Stimulated activated CD8-positive, alpha-beta memory T cell treated with anti-CD3 and anti-CD28 coated beads, Interleukin-7, amount 100 ng/mL, for 1 hour (primary cell): ENCODE results near the gene UCKL1.
"Not testable (repeated sequence)": the region's sequence is repeated elsewhere in the genome, so short reads cannot be mapped to it uniquely, and the experiment has no call there.

Source experiments
- DNase-seq, 2 donors: peaks; one replicate each; pipeline ENCODE4 v3.0.0-alpha.2; 2020; ENCODE audit warnings: low read depth in 2 of 2

The UCKL1 gene

DNA sequence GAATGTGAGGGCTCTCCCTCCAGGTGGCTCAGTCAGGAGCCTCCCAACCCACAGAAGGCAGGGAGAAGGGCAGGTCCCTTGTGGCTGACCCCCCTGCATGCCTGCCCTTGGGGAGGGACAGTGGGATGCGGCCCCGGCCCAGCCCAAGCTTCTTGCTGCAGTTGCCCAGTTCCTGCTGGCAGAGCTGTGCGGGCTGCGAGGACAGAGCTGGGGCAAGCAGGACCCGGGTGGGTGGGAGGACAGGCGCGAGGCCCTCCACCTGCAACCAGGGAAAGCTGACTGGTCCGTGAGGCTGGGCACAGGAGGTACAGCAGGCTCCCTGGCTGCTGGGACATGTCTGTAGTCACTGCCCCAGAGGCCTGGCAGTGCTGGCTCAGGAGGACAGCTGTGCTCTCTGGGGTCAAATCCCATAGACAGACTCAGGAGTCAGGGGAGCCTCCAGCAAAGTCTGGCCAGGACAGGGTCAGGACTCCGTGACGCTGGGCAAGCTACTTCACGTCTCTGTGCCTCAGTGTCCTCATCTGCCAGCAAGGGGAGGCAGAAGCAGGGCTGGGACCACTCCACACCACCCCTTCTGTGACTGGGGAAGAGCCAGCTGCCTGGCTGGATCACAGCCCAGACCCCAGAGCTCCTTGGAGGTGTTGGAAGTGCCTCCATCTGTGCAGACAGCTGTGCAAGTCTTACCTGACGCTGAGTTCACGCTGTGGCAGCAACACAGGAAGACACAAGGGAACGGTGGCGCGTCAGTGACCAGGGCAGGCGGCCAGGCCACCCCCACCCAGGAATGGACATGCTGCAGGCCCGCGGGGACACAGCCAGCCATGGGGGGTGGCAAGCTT is 13.0 kb downstream of the UCKL1 start:
- no peak for DNase-seq

DNA sequence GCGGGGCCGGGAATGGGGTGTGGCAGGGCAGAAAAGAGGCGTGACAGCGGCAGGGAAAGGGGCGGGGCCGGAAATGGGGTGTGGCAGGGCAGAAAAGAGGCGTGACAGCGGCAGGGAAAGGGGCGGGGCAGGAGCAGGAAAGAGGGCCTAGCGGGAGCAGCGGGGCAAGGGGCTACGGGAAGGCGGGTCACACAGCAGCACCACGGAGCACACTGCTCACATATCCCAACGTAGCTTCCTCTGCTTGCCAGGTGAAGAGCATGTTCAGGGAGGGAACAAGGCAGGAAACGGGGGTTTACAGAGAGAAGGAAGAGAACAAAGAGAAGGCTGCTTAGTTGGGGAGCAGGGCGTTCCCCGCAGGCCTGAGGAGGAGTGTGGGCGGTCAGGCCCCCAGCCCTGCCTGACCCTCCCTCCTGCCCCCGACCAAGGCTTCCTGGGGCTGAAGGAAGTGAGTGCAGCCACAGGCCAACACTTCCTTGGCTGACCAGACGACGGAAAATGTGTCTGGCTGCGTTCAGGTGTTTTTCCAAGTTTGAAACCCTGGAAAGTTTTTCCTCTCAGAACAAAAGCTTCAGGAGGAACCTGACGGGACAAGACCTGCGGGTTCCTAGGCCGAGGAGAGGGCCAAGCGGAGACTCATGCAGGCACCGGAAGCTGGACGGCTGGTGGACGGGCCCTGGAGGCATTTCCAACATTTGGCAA is 13.8 kb downstream of the UCKL1 start:
- DNase-seq = no peak

DNA sequence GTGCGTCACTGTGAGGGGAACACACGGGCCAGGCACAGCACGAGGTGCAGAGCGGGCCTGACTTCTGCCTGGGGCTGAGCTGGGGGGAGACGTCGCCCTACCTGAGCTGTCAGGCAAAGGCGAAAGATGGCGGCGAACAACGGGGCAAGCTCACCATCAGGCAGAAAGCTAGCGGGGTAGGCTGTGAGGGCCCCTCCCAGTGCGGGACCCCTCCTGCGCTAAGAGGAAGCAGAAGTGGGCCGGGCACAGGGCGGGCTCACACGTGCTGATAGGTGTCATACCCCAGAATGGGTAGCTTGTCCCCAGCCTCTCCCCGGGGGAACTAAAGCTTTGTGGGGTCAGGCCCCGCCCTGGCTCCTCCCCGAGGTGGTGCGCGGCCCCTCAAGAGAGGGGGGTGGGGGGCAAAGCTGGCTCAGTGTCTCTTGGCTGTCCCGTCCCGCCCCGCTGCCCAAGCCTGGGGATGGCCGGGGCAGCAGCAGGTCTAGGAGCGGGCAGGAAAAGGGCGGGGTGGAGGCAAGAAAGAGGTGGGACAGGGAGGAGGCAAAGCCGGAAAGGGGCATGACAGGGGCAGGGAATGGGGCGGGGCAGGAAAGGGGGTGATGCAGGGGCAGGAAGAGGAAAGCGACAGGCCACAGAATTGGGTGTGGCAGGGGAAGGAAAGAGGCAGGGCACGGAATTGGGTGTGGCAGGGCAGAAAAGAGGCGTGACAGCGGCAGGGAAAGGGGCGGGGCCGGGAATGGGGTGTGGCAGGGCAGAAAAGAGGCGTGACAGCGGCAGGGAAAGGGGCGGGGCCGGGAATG is 14.7 kb downstream of the UCKL1 start:
- peak; percentile 48 to 49 for DNase-seq

DNA sequence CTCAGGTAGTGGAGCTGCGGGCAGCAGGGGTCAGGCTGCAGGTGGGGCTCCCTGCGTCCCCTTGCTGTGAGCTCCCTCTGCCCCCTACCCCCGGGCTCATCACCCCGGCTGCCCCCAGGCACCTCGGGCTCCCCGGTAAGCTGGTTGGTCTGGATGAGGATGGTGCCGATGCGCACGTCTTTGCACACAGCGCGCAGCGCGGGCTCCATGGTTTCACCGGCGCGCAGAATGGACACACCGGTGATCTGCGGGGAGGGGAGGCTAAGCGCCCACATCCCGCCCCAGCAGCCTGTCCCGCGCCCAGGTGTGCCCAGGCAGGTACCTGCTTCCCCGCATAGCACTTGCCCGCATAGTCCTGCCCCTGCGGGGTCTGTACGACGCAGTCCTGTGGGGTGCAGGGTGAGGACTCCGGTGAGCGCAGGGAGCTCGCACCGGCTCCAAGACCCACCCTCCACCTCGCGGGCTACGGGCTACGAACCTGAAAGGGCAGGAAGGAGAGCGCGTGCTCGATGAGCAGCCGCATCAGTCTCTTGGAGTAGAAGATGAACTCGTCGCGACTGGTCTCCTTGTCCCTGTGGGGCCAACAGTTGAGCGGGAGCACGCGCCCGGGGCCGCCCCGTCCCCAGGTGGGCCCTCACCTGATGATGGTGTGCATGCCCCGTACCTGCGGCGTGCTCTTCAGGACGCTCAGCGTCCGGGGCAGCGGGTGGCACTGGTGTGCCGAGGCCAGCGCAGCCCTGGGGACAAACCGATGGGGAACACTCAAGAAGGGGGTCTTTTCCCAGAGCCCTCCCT is 15.5 kb downstream of the UCKL1 start:
- no peak for DNase-seq

DNA sequence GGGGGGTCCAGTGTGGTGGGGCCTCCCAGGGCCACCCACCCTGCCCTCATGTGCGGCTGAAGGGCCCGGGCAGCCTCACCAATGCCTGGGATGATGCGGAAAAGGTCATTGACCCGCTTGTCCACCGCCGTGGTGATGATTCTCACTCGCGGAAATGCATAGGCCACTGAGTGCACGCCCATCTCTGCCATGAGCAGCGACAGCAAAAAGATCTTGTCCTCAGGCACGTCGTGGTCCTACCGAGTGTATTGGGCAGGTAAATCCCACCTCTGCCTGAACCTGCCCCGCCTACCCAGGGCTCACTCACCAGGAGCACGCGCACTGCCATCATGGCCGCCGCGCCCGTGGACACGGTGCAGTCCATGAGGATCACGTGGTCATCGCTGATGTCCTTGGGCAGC is 16.1 kb downstream of the UCKL1 start:
- no peak for DNase-seq

DNA sequence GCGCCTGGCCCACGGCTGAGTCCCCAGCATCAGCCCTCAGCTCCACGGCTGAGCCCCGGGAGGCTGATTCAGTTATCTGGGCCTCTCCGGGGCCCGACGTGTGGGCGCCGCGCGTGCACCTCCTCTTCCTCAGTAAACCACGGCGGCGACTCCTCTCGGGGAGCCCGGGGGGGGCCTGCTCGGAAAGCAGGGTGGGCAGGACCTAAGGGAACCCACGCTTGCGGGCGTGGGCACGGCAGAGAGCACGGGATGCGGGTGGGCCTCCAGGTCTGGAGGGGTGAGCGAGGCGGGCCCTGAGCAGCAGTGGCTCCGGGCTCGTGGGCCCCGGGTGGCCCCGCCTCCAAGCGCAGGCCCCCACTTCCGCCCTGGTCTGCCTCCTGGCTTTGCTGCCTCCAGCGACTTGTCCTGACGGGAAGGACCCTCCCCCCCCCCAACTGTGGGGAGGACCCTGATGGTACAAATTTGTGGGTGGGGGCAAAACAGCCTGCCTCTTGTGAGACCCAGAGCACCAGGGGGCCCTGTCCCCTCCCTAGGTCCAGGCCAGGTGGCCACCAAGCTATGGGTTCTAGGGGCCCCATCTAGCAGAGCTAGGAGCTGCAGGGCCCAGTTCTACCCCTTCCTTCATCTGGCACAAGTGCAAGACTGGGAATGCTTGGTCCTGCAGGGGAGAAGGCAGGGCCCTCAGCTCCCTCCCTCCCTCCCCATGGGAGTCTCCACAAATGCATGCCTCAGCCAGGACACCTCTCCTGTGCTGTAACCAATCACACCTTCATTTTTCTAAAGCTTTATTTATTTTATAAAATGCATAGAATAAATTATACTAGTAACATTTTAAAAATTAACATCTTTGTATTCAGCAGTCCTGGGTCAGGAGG is 16.9 kb downstream of the UCKL1 start:
- DNase-seq = no peak

DNA sequence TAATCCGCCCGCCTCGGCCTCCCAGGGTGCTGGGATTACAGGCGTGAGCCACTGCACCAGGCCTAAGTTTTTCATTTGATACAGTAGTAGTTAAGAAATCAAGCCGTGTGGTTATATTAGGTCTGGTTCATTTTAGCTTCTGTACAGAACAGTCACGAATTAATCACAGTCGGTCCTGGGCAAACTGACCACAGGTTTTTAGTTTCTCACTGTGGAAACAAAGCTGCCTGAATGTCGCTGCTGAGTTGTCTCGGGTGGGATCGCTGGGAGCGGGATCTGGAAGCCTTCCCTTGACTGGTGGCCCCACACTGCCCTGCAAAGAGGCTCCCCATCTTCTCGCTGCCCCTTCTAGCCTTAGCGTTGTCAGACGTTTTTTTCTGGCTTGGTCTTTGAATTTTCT is 18.6 kb downstream of the UCKL1 start:
- no peak for DNase-seq

DNA sequence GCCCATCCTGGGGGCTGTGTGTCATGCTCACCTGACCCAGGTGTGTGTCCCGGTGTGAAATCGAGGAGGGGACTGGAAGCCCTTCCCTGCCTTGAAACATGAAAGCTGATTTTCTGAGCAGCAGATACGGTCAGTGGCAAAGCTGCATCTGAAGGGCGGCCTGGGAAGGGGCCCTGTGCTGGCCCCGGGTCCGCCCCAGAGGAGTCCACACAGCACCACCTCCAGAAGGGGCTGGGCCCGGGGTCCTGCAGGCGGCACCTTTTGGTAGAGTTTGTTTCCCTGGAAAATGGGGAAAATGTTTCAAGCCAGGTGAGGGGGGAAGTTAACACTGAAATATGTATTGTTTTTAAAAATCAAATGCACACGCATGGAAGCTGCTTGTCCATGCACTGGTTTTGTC is 20.8 kb downstream of the UCKL1 start:
- no peak for DNase-seq

DNA sequence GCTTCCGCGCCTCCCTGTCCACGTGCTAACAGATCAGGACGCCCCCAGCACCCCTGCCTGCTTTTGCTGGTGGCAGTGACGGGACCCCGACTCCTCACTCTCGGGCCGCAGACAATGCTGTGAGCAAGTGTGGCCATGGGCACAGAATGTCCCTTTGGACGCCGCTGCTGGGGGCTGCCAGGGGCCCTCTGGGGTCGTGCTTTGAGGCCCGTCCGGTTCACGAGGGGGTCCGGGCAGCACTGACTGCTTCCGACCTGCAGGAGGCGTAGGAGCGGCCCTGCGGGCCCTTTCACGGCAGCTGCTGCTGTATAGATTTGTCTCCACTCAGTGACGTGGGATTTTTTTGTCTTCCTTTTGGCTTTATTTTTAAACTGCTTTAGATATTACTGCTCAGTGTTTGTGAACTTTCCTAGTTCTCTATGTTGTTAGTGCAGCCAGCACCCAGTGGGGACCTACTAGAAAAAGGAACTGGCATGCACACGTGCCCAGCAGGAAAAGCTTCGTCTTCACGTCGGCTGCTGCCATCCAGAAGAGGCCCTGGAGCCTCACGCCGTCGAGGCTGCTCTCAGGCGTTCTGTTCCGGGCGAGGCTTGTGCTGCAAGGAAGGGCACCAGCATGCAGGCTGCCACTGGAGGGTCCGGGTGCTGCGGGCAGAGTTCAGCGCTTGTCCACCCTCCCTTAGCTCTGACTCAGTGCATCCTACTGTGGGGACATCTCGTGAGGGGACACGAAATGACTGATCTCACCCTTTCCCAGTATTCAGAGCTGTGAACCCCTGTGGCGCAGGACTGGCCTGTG is 21.7 kb downstream of the UCKL1 start:
- DNase-seq = no peak

DNA sequence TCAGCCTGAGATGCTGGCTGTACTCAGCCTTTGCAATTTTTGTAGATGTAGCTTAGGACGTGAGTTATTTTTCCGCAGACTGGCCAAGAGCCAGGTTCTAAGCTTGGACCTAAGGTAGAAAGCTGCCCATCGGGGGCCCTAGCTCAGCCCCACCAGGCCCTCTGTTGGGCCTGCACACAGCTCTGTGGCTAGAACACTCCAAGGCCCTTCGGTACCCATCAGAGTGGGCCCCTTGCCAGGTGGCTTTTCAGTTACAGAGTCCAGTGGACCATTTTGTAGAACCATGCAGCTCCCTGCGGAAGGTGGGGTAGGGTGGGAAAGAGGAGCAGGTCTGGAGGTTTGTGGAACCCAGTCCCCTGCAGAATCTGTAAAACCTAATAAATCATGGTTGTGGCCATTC is 22.6 kb downstream of the UCKL1 start:
- no peak for DNase-seq

DNA sequence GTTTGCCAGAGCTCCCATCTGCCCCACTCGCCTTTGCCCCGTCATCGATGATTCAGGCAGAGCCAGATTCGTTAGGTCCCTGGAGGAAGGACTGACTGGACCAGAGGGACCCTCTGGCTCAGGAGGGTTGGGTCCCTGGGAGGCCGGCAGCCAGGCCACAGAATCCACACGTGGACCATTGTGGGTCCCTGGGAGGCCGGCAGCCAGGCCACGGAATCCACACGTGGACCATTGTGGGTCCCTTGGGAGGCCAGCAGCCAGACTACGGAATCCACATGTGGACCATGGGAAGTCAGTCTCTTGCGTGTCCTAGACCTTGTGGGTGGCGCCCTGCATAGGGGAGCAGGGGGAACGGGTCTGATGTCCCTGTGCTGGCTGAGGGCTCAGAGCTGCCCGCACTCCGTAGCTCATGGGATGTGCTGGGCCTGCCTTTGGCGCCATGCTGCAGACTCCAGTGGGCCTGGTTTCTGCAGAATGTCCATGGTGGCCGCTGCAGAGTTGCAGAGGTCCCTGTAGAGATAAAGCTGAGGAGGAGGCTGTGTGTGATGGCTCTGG is 23.5 kb downstream of the UCKL1 start:
- DNase-seq = no peak

DNA sequence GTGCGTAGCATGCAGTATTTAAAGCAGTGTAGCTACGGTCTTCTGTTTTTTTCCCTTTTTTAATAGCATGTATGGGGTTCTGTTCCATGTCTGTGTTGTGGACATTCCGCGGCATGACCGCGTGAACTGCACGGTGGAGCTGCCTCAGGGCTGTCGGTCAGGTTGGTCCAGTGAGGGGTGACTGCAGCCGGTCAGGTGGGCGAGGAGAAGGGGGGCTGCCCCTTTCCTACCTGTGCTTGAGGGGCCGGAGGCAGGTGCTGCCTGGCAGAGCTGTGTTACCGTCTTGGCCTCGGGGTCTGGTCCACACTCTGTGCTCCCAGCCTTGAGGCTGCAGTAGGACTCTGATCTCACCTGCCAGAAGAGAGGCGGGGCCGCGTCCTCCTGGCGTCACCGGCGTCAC is 24.5 kb downstream of the UCKL1 start:
- no peak for DNase-seq

DNA sequence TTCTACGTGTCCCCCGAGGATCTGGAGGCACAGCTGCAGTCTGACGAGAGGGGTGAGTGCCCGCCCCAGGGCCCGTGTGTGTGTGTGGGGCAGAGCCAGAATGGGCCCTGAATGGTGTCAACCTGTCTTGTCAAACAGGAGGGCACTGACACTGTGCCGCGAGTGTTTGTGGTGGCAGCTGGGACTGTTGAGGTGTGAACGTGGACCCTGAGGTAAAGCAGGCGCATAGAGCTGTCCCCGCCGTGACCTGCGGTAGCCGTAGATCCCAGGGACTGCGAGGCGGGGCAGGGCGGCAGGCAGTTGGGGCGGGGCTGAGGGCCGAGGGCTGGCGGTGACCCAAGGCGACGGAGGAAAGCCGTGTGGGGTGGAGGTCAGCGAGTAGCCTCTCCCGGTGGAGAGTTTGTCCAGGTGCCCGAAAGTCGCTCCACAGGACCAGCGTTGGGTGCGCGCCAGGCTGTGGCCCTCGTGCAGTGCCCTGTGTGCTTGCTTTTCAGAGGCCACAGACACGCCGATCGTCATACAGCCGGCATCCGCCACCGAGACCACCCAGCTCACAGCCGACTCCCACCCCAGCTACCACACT is 25.2 kb downstream of the UCKL1 start:
- no peak for DNase-seq

DNA sequence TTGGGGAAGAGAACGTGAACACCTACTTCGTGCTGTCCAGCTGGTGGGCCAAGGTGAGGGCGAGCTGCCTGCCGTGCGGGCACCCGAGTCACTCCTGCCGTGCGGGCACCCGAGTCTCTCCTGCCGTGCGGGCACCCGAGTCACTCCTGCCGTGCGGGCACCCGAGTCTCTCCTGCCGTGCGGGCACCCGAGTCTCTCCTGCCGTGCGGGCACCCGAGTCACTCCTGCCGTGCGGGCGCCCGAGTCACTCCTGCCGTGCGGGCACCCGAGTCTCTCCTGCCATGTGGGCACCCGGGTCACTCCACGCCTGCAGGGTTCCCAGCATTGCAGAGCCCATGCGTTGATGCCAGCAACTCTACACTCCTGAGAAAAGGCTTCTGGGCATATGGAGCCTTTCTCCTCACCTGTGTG is 26.7 kb downstream of the UCKL1 start:
- not testable (repeated sequence) for DNase-seq

DNA sequence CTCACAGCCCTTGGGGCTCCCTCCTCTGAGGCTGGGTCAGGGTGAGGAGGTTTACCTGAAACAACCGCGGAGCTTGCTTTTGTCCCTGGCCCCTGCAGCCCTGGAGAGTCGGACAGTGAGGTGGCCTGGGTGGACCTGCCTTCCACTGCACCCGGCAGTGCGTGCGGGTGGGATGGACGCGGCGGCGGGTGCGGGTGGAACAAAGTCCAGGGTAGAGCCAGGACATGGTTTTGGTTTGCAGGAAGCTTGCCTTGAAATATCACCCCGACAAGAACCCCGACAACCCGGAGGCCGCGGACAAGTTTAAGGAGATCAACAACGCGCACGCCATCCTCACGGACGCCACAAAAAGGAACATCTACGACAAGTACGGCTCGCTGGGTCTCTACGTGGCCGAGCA is 27.1 kb downstream of the UCKL1 start:
- DNase-seq = no peak

DNA sequence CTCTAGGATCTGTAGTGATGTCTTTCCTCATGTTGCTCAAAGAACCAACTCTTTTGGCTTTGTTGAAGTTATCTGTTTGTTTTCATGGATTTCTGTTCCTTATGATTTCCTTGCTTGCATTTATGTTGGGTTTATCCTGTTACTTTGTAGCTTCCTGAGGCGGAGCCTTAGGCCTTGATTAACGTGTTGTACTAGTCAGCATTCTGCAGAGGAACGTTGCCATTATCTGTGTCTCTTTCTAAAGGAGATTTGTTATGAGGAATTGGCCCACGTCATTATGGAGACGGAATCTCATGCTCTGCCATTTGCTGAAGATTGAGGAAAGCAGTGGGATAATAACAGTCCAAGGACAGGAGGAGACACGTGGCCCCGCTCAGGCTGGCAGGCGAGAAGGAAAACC is 29.9 kb downstream of the UCKL1 start:
- no peak for DNase-seq

DNA sequence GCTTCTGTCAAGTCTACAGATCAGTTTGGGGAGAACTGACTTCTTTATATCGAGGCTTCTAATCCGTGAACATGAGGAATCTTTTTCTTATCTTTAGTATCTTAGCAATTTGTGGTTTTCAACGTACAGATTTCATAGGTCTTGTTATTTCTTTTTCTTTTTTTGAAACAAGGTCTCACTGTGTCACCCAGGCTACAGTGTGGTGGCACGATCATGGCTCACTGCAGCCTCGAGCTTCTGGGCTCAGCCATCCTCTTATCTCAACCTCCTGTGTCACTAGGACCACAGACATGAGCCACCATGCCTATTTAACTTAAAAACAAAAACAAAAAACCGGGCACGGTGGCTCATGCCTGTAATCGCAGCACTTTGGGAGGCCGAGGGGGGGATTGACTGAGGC is 32.0 kb downstream of the UCKL1 start:
- no peak for DNase-seq

DNA sequence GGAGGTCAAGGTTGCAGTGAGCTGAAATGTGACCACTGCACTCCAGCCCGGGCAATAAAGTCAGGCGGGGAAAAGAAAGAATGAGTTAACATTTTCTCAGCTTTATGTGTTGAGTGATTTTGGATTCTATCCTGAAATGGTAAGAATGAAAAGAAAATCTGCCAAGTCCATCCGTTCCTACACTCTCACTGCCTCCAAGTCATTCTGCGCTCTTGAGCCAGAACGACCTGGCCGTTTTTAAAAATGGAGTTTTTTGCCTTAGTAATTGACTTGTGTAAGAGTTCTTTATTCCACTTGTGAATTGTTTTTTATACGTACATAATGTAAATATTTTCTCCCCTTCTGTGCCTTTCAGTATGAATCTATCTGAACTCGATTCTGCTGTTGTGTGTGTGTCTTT is 32.6 kb downstream of the UCKL1 start:
- no peak for DNase-seq

DNA sequence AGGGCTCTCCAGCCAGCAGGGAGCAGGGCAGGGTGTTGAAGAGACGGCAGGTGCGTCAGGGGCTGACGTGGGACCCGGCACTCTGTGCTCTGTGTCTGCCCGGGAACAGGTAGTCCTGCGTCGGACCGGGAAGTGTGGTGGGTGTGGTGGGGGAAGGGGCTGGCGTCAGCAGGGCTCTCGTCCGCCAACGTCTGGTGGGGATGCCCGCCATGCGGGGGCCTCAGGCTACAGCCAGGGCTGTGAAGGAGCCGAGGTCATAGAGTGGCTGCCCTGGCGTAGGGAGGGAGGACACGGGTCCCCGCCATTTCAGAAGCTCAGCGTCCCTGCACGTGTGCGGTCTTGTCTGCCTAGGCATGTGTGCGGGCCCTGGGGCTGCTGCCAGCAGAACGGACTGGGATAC is 36.0 kb downstream of the UCKL1 start:
- no peak for DNase-seq
